HG02642 (cell line): ENCODE results near the gene MKS1.

Experiments
- ATAC-seq: cut with Tn5 transposase; IDR thresholded peaks from one replicate; pipeline ENCODE4 v1.9.1; 2021; ENCODE audit warnings: mild to moderate bottlenecking; ENCODE audit not compliant: unreplicated experiment, poor library complexity

The MKS1 gene

GRCh38 chr17:58219007-58219788 lies at the start of gene MKS1:
TSS of gene MKS1 (minus strand) at chr17:58219255. CDS start at chr17:58219230, 25 bp downstream.
- peak; percentile 98 for ATAC-seq

- no peak for ATAC-seq
Measured at GRCh38 chr17:58268326-58268725, 49.3 kb upstream of the MKS1 start.

GRCh38 chr17:58267347-58268324 lies 48.6 kb upstream of the MKS1 start:
- no peak for ATAC-seq

- no peak for ATAC-seq
Measured at GRCh38 chr17:58265902-58266875, 47.1 kb upstream of the MKS1 start.

- no peak for ATAC-seq
Measured at GRCh38 chr17:58265271-58265670, 46.2 kb upstream of the MKS1 start.

- ATAC-seq: no peak
Measured at GRCh38 chr17:58264407-58265103, 45.5 kb upstream of the MKS1 start.

GRCh38 chr17:58263773-58264172 lies 44.7 kb upstream of the MKS1 start:
- ATAC-seq: no peak

GRCh38 chr17:58262149-58262548 lies 43.1 kb upstream of the MKS1 start:
- no peak for ATAC-seq

GRCh38 chr17:58254803-58255202 lies 35.7 kb upstream of the MKS1 start:
- no peak for ATAC-seq

- ATAC-seq: no peak
Measured at GRCh38 chr17:58253082-58253481, 34.0 kb upstream of the MKS1 start.

- ATAC-seq: no peak
Measured at GRCh38 chr17:58252141-58252540, 33.1 kb upstream of the MKS1 start.

- ATAC-seq: no peak
Measured at GRCh38 chr17:58250344-58251011, 31.4 kb upstream of the MKS1 start.

GRCh38 chr17:58249270-58250133 lies 30.4 kb upstream of the MKS1 start:
- ATAC-seq: peak; percentile 78

- ATAC-seq: no peak
Measured at GRCh38 chr17:58248955-58249269, 29.9 kb upstream of the MKS1 start.

GRCh38 chr17:58247511-58248363 lies 28.7 kb upstream of the MKS1 start:
- no peak for ATAC-seq

- ATAC-seq: no peak
Measured at GRCh38 chr17:58246781-58247180, 27.7 kb upstream of the MKS1 start.

GRCh38 chr17:58246104-58246740 lies 27.2 kb upstream of the MKS1 start:
- no peak for ATAC-seq
